ENCODE measurements around the gene FRS2. TPM values are rescaled to one million over a fixed set of nuclear protein-coding genes. Genes with fewer than 3 reads are reported as not detected.

FRS2 gene, protein sequence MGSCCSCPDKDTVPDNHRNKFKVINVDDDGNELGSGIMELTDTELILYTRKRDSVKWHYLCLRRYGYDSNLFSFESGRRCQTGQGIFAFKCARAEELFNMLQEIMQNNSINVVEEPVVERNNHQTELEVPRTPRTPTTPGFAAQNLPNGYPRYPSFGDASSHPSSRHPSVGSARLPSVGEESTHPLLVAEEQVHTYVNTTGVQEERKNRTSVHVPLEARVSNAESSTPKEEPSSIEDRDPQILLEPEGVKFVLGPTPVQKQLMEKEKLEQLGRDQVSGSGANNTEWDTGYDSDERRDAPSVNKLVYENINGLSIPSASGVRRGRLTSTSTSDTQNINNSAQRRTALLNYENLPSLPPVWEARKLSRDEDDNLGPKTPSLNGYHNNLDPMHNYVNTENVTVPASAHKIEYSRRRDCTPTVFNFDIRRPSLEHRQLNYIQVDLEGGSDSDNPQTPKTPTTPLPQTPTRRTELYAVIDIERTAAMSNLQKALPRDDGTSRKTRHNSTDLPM
- 10 to 100 TPM; 21.2 to 22.2 TPM for total RNA-seq
- 1 to 10 TPM; 8.6 to 9.3 TPM for polyA plus RNA-seq

DNA sequence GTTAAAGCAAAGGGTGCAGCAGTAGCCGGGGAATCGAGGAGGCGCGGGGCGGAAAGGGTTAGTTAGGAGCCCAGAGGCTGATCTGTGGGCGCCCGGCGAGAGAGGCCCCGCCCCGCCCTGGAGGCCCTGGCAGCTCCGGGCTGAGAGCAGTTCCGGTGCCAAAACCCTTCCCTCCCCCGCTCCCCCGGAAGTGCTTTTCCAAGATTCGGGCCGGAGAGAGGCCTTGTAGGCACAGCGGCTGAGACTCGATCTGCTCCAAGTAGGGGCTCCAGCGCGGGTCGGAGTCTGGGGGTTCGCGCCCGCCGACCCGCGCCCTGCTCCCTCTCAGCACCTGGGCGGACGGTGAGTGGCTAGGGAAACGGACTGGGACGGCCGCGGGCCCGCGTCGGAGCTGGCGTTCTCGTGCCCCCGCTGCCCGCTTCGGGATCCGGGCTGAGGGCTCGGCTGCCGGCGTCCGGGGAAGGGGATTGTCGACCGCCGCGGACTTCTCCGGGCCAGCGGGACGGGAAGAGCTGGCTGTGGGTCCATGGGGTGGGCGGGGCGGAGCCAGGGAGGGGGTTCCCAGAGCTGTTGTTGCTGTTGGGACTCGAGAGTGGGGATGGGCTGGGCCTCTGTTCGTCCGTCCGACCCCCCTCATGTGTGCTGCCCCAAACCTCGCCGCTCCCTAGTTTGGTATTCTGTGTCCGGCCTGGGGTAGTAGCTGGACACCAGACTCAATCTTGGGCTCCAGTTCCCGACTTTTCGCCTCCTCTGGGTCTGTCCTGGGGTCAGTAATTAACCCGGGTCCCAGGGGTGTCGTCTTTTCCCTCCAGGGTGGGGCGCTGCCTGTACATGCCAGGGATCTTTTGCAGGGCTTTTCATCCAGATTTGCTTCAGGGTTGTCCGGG lies at the start of gene FRS2:
TSS of gene FRS2 (plus strand) at position 200 of the 887 bp plus-strand sequence. CDS start 98,643 bp downstream, outside the sequence.
- Histone ChIP-seq H3K9me3 (ENCODE audit: control insufficient read depth in 1 of 2, low read length in 2 of 2) (no peaks in the 10 kb centered on the region), H3K27me3 (ENCODE audit: insufficient read depth, low read length) (no peaks in the 10 kb centered on the region), H3K27ac (ENCODE audit: low read depth, low read length) (peak within 1 kb of the TSS; percentile 89), H3K4me1 (ENCODE audit: insufficient read depth, low read length) (peaks cover 42% of the 10 kb centered on the region), H3K4me3 (ENCODE audit: low read length in 2 of 2) (peak within 1 kb of the TSS; percentile 71), H3K36me3 (ENCODE audit: insufficient read depth, low read length) (no peaks in the 10 kb centered on the region)
- peaks cover 0 to 6% of the 10 kb centered on the region in 2 donors for H3K36me3 Mint-ChIP-seq
- DNase-seq: peak; percentile 78 to 87 (median 80)
- H3K4me3 Mint-ChIP-seq: peak within 1 kb of the TSS; percentile 96 to 99 (median 98)
- intact Hi-C loops (cut with micrococcal nuclease): loop anchor here (1.0 to 10.0 kb wide), 4 partner anchors 111 to 267 kb away; partner anchors contain the start of genes CCT2, RAB3IP and YEATS4
- CTCF ChIA-PET (ENCODE audit: partially characterized antibody): interaction anchor here (0.8 to 1.1 kb wide), 4 partner anchors 53 to 314 kb away, joined by 3 to 5 read pairs (median 4); no protein-coding TSS in a partner anchor
- peak within 1 kb of the TSS; percentile 81 to 99 (median 98) for H3K27ac Mint-ChIP-seq
- no peaks in the 10 kb centered on the region for H3K27me3 Mint-ChIP-seq
- no peaks in the 10 kb centered on the region for H3K9me3 Mint-ChIP-seq
- peaks cover 31 to 55% (median 45%) of the 10 kb centered on the region in 4 donors for H3K4me1 Mint-ChIP-seq
- POLR2A ChIA-PET (ENCODE audit: partially characterized antibody): interaction anchor here (1.1 to 2.8 kb wide), 5 partner anchors 115 to 269 kb away, joined by 3 to 27 read pairs (median 9); partner anchors contain the start of genes CCT2, CPSF6 and RAB3IP

DNA sequence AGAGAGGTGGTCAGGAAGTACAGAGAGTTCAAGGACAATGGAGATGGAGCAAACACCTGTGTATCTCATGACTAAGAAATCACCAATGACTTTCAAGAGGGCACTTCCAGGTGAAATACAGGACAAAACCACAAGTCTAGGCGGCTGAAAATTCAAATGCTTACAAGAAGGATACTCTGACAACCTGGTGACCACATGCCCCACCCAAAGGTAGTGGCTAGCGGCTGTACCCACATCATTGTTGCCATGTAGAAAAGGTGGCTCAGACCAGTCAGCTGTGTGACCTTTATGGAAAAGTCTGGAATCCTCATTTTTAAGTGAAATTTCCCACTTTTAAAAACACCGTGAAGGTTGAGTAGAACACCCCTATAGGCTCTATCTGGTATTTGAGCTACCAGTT lies 48.6 kb upstream of the FRS2 start:
- Histone ChIP-seq H3K9me3 (ENCODE audit: control insufficient read depth in 1 of 2, low read length in 2 of 2) (no peaks in the 10 kb centered on the region), H3K4me1 (ENCODE audit: insufficient read depth, low read length) (no peaks in the 10 kb centered on the region), H3K4me3 (ENCODE audit: low read length in 2 of 2) (no peak overlapping the region), H3K27ac (ENCODE audit: low read depth, low read length) (no peak overlapping the region), H3K36me3 (ENCODE audit: insufficient read depth, low read length) (no peaks in the 10 kb centered on the region), H3K27me3 (ENCODE audit: insufficient read depth, low read length) (no peaks in the 10 kb centered on the region)
- no peaks in the 10 kb centered on the region for H3K36me3 Mint-ChIP-seq
- POLR2A ChIA-PET (ENCODE audit: partially characterized antibody): no interaction called here
- no peak overlapping the region for H3K4me3 Mint-ChIP-seq
- no peak for DNase-seq
- no peak overlapping the region for H3K27ac Mint-ChIP-seq
- H3K9me3 Mint-ChIP-seq: no peaks in the 10 kb centered on the region
- CTCF ChIA-PET (ENCODE audit: partially characterized antibody): no interaction called here
- no peaks in the 10 kb centered on the region for H3K4me1 Mint-ChIP-seq
- H3K27me3 Mint-ChIP-seq: peaks cover 0 to 1% of the 10 kb centered on the region in 2 donors
- intact Hi-C loops (cut with micrococcal nuclease): no loop called here

DNA sequence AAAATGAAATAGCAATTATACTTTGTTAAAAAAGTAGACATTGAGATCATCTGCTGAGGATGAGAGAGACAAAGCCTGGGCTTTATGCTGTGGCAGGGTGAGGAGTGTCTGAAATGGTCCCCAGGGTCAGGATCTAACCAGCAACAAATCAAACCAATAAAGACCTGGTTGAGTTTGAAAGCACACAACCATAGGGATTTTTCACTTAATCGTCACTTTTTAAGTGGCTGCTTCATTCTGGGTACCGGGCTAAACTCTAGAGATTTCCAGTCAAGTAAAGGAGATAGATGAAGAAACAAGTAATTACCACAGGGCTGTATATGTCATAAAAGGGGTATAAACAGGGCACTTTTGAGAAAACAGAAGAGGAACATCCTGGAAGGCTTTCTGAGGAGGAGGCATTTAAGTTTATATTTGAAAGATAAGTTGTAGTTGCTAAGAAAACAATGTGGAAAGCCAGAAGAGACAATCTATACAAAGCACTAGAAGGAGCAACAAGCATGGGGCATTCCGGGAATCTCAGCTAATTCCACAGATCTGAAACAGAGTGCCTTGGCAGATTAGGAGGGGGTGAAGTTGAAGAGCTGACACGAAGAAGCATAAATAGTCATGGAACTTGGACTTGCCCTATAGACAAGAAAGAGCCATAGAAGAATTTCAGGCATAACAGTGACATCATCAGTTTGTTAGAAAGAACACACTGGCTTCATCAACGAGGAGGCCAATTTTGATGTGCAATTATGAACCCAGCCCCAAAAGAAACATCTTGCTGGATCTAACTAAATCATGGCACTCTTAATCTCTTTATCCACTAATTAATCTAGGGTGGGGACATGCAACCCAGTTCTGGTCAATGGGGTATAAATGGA lies 46.9 kb upstream of the FRS2 start:
- Histone ChIP-seq H3K27me3 (ENCODE audit: insufficient read depth, low read length) (no peaks in the 10 kb centered on the region), H3K27ac (ENCODE audit: low read depth, low read length) (no peak overlapping the region), H3K9me3 (ENCODE audit: control insufficient read depth in 1 of 2, low read length in 2 of 2) (no peaks in the 10 kb centered on the region), H3K36me3 (ENCODE audit: insufficient read depth, low read length) (no peaks in the 10 kb centered on the region), H3K4me1 (ENCODE audit: insufficient read depth, low read length) (no peaks in the 10 kb centered on the region), H3K4me3 (ENCODE audit: low read length in 2 of 2) (no peak overlapping the region)
- Mint-ChIP-seq H3K36me3 (no peaks in the 10 kb centered on the region), H3K27me3 (peaks cover 0 to 1% of the 10 kb centered on the region in 2 donors), H3K27ac (peak overlapping the region in 1 of 7 donors; percentile 21), H3K9me3 (no peaks in the 10 kb centered on the region), H3K4me1 (peaks cover 0 to under 1% (median 0%) of the 10 kb centered on the region in 4 donors), H3K4me3 (no peak overlapping the region)
- POLR2A ChIA-PET (ENCODE audit: partially characterized antibody): no interaction called here
- CTCF ChIA-PET (ENCODE audit: partially characterized antibody): no interaction called here
- intact Hi-C loops (cut with micrococcal nuclease): no loop called here
- no peak for DNase-seq

DNA sequence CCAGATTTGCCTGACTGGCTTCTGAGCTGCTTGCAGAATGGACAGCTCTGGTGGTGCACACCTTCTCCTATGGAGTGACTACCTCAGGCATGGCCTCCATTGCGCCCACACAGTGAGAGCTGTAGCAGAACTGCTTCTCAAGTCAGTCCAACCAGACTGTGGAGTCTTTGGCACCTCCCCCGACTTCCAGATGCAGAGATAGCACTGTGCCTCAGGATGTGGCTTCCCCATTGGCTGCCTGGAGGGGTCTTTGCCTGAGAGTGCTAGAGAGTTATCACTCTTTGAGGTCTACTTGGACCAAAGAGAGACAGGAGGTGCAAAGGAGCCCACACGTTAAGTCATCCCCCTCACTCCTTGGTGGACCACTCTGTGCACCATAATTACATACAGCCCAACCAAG lies 44.8 kb upstream of the FRS2 start:
- intact Hi-C loops (cut with micrococcal nuclease): no loop called here
- H3K4me3 ChIP-seq (ENCODE audit: low read length in 2 of 2): no peak overlapping the region
- ChIA-PET CTCF (ENCODE audit: partially characterized antibody) (no interaction called here), POLR2A (ENCODE audit: partially characterized antibody) (no interaction called here)
- no peak overlapping the region for H3K27ac Mint-ChIP-seq
- DNase-seq: no peak
- no peaks in the 10 kb centered on the region for H3K4me1 ChIP-seq (ENCODE audit: insufficient read depth, low read length)
- H3K27me3 ChIP-seq (ENCODE audit: insufficient read depth, low read length): no peaks in the 10 kb centered on the region
- no peak overlapping the region for H3K4me3 Mint-ChIP-seq
- H3K4me1 Mint-ChIP-seq: peaks cover 0 to 3% (median 0%) of the 10 kb centered on the region in 4 donors
- H3K9me3 Mint-ChIP-seq: no peaks in the 10 kb centered on the region
- no peaks in the 10 kb centered on the region for H3K36me3 Mint-ChIP-seq
- no peaks in the 10 kb centered on the region for H3K27me3 Mint-ChIP-seq
- no peak overlapping the region for H3K27ac ChIP-seq (ENCODE audit: low read depth, low read length)
- H3K36me3 ChIP-seq (ENCODE audit: insufficient read depth, low read length): no peaks in the 10 kb centered on the region
- H3K9me3 ChIP-seq (ENCODE audit: control insufficient read depth in 1 of 2, low read length in 2 of 2): no peaks in the 10 kb centered on the region

DNA sequence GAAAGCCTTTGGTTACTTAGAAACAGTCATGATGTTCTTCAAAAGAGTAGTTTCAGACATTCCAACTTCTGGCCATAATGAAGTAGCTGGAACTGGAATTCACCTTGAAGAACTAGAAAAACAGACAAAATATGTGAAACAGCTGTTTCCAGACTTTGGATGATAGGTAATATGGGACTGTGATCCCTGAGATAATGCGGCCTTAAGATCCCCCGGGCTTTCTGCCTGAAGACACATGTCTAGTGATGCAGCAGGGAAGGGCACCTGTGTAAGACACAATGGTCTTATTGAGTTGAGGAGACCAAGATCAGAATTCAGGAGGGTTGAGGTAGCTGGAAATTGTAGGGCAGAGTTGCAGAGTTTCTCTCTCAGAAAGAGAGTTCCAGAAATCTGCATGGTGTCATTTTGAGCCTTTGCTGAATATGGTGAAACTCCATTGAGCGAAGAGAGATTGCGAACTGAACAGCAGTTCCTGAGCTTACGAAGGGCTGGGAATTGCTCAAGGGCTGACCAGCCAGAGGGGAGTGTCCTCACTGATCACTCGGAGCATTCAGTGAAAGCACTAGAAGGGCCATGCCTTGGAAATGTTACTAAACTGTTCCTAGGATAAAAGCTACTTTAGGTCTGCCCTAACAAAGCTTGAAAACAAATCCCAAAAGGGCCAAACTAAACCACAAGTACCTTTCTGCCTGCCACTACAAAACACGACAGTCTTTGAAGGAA lies 41.7 kb upstream of the FRS2 start:
- no peak overlapping the region for H3K4me3 Mint-ChIP-seq
- no peak for DNase-seq
- H3K9me3 Mint-ChIP-seq: no peaks in the 10 kb centered on the region
- Histone ChIP-seq H3K27ac (ENCODE audit: low read depth, low read length) (no peak overlapping the region), H3K36me3 (ENCODE audit: insufficient read depth, low read length) (no peaks in the 10 kb centered on the region), H3K4me3 (ENCODE audit: low read length in 2 of 2) (no peak overlapping the region), H3K9me3 (ENCODE audit: control insufficient read depth in 1 of 2, low read length in 2 of 2) (no peaks in the 10 kb centered on the region), H3K27me3 (ENCODE audit: insufficient read depth, low read length) (no peaks in the 10 kb centered on the region), H3K4me1 (ENCODE audit: insufficient read depth, low read length) (no peaks in the 10 kb centered on the region)
- no peaks in the 10 kb centered on the region for H3K36me3 Mint-ChIP-seq
- no peak overlapping the region for H3K27ac Mint-ChIP-seq
- H3K27me3 Mint-ChIP-seq: no peaks in the 10 kb centered on the region
- intact Hi-C loops (cut with micrococcal nuclease): no loop called here
- CTCF ChIA-PET (ENCODE audit: partially characterized antibody): no interaction called here
- peaks cover 0 to 3% (median 0%) of the 10 kb centered on the region in 4 donors for H3K4me1 Mint-ChIP-seq
- POLR2A ChIA-PET (ENCODE audit: partially characterized antibody): no interaction called here

DNA sequence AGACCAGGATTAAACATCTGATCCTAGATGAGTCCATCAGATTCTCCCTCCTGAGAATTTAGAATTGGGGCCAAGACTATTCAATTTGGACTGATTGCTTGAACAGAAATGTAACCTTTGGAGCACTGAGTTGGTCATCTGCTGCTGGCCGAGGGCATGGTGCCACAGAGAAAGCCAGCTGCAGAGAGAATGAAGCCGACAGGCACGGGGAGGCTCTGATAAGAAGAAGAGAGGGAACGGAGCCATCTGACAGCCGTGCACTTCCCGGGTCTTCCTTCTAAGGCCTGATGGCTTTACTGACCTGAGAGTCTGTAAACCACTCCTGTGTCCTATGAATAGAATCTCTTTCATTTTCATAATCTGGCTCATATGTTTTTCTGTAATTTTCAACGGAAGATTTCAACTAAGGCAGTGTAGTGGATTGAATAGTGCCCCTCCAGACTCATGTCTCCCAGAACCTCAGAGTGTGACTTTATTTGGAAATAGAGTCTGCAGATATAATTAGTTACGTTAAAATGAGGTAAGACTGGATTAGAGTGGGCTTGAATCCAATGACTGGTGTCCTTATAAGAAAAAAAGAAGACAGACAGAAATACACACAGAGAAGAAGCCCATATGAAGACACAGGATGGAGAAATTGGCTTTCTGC lies 39.1 kb upstream of the FRS2 start:
- Mint-ChIP-seq H3K4me3 (no peak overlapping the region), H3K4me1 (peaks cover 0 to 3% (median 0%) of the 10 kb centered on the region in 4 donors), H3K27me3 (no peaks in the 10 kb centered on the region), H3K9me3 (no peaks in the 10 kb centered on the region), H3K36me3 (no peaks in the 10 kb centered on the region), H3K27ac (no peak overlapping the region)
- no peak for DNase-seq
- H3K9me3 ChIP-seq (ENCODE audit: control insufficient read depth in 1 of 2, low read length in 2 of 2): no peaks in the 10 kb centered on the region
- H3K4me3 ChIP-seq (ENCODE audit: low read length in 2 of 2): no peak overlapping the region
- no peaks in the 10 kb centered on the region for H3K27me3 ChIP-seq (ENCODE audit: insufficient read depth, low read length)
- no peaks in the 10 kb centered on the region for H3K36me3 ChIP-seq (ENCODE audit: insufficient read depth, low read length)
- no peaks in the 10 kb centered on the region for H3K4me1 ChIP-seq (ENCODE audit: insufficient read depth, low read length)
- ChIA-PET CTCF (ENCODE audit: partially characterized antibody) (no interaction called here), POLR2A (ENCODE audit: partially characterized antibody) (no interaction called here)
- no peak overlapping the region for H3K27ac ChIP-seq (ENCODE audit: low read depth, low read length)
- intact Hi-C loops (cut with micrococcal nuclease): no loop called here
